Vagina (tissue), 2 donors: ENCODE data around the gene VPS13C. TPM values are rescaled to one million over a fixed set of nuclear protein-coding genes. Genes with fewer than 3 reads are reported as not detected.

Source experiments
- DNase-seq, 2 donors: peaks; one replicate each; pipeline ENCODE4 v3.0.0-alpha.2; 2017; ENCODE audit errors: extremely low spot score in 2 of 2
- H3K27ac ChIP-seq: fragments of 200-600 bp; sonication (generic); one replicate; pipeline ENCODE4 v1.5.1; 2019
- H3K27me3 ChIP-seq: fragments of 200-600 bp; sonication (generic); one replicate; pipeline ENCODE4 v1.5.1; 2019
- H3K36me3 ChIP-seq, 2 donors: fragments of 200-600 bp; sonication (generic); one replicate each; pipeline ENCODE4 v1.5.1; 2017 to 2019
- H3K4me1 ChIP-seq: fragments of 200-600 bp; sonication (generic); one replicate; pipeline ENCODE4 v1.5.1; 2019
- H3K4me3 ChIP-seq, 2 donors: fragments of 200-600 bp; sonication (generic); 1 replicate in 1 of 2; 2 replicates in 1 of 2; pipeline ENCODE4 v1.5.1; 2016 to 2019
- H3K9me3 ChIP-seq: fragments of 200-600 bp; sonication (generic); one replicate; pipeline ENCODE4 v1.5.1; 2019
- POLR2A ChIP-seq, 2 donors: fragments of 450-650 bp; IDR thresholded peaks; one replicate each; pipeline ENCODE4 v1.6.1; 2017; ENCODE audit warnings: antibody characterized with exemption in 2 of 2, mild to moderate bottlenecking in 2 of 2, moderate library complexity in 2 of 2
- POLR2AphosphoS5 ChIP-seq, 2 donors: sonication (generic); formaldehyde crosslinking; IDR thresholded peaks; one replicate each; pipeline ENCODE4 v1.9.0; 2017; ENCODE audit warnings: antibody characterized with exemption in 2 of 2, mild to moderate bottlenecking in 2 of 2, low read depth in 1 of 2; ENCODE audit not compliant: insufficient read depth in 1 of 2
- intact Hi-C: fragments of 100-400 bp; cut with DNase I; formaldehyde crosslinking; loops from one replicate; pipeline ENCODE4 v1.15.1; 2023
- total RNA-seq: library from RNA; depleted of rRNA; stranded (reverse); fragments of >200 nt; gene quantifications from one replicate; pipeline ENCODE4 v1.2.3, GENCODE V29; 2016
- TF ChIP-seq, protein P1 (sequence below), 3 experiments: fragments of 450-650 bp in 2 of 3; fragments of 200-600 bp in 1 of 3; sonication (generic) in 1 of 3; IDR thresholded peaks; one replicate each; pipeline ENCODE4 v1.5.1; 2017 to 2019; ENCODE audit warnings: antibody characterized with exemption in 3 of 3, mild to moderate bottlenecking in 2 of 3, moderate library complexity in 2 of 3

Gene VPS13C
- total RNA-seq, 1 donor from 2014 or later = 52.5 TPM

DNA sequence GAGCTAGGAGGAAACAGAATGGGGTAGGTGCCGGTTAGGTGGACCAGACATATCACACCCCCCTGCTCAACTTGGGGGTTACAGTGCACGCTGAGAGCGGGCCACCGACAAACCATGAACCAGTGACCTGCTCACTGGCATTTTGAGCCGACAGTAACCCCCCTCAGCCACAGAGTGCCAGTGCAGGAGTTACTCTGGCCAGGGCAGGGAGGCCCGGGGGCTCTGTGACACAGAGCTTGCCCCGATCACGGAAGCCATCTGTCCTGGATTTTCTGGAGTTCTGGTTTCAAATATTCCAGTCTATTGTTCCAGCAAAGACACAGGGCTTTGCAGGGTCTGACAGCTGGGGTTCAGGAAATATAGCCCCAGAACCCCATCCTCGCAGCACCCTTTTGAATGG is 225.2 kb downstream of the VPS13C start:
- no peaks in the 10 kb centered on the region for H3K4me1 ChIP-seq
- no peaks in the 10 kb centered on the region for H3K9me3 ChIP-seq
- DNase-seq = no peak
- no peaks in the 10 kb centered on the region for H3K27me3 ChIP-seq
- no peak overlapping the region for H3K4me3 ChIP-seq
- intact Hi-C loops = loop anchor here (10.0 kb wide), 1 partner anchor 1250 kb away; no protein-coding TSS in a partner anchor
- H3K27ac ChIP-seq = no peak overlapping the region
- no peak for TF ChIP-seq POLR2AphosphoS5 (IDR thresholded peaks at IDR 0.05; ENCODE audit: insufficient read depth in 1 of 2, low read depth in 1 of 2)
- TF ChIP-seq, protein P1, sequence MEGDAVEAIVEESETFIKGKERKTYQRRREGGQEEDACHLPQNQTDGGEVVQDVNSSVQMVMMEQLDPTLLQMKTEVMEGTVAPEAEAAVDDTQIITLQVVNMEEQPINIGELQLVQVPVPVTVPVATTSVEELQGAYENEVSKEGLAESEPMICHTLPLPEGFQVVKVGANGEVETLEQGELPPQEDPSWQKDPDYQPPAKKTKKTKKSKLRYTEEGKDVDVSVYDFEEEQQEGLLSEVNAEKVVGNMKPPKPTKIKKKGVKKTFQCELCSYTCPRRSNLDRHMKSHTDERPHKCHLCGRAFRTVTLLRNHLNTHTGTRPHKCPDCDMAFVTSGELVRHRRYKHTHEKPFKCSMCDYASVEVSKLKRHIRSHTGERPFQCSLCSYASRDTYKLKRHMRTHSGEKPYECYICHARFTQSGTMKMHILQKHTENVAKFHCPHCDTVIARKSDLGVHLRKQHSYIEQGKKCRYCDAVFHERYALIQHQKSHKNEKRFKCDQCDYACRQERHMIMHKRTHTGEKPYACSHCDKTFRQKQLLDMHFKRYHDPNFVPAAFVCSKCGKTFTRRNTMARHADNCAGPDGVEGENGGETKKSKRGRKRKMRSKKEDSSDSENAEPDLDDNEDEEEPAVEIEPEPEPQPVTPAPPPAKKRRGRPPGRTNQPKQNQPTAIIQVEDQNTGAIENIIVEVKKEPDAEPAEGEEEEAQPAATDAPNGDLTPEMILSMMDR (IDR thresholded peaks at IDR 0.05) = no peak
- TF ChIP-seq POLR2A (IDR thresholded peaks at IDR 0.05) = no peak
- H3K36me3 ChIP-seq = no peaks in the 10 kb centered on the region

DNA sequence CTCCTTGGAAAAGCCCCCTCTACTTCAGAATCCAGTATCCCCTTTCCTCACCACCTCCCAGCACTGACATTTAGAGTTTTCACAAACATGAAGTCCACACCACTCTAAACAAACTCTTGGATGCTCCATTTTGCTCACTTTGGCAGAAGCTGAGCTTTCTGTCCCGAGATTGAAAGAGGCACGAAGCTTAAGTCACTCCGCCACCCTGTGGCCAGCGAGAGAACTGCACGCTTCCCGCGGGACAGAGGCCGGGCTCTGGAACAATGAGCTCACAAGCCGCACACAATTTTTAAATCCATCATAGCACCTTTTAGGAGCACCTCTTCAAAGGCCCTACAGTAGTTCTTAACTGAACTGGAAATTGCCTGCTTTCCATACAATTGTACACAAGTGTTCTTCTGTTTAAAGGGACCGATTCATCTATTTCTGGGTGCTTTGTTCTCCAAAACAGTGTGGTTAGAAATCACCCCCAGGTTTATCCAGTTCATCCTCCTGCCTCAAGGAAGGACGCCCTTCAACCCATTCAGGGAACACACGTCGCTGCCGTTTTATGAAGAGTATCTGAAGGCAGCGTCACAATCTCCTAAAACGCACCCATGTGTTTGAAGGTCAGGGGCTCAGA is 226.1 kb downstream of the VPS13C start:
- intact Hi-C loops = loop anchor here (10.0 kb wide), 1 partner anchor 1249 kb away; no protein-coding TSS in a partner anchor
- H3K36me3 ChIP-seq = no peaks in the 10 kb centered on the region
- no peak overlapping the region for H3K27ac ChIP-seq
- no peak for DNase-seq
- H3K4me1 ChIP-seq = no peaks in the 10 kb centered on the region
- no peaks in the 10 kb centered on the region for H3K9me3 ChIP-seq
- H3K27me3 ChIP-seq = no peaks in the 10 kb centered on the region
- no peak overlapping the region for H3K4me3 ChIP-seq
- TF ChIP-seq POLR2AphosphoS5 (IDR thresholded peaks at IDR 0.05; ENCODE audit: insufficient read depth in 1 of 2, low read depth in 1 of 2) = no peak
- no peak for TF ChIP-seq POLR2A (IDR thresholded peaks at IDR 0.05)
- TF ChIP-seq, protein P1 (IDR thresholded peaks at IDR 0.05) = peak; percentile 70 to 85 (median 80)

DNA sequence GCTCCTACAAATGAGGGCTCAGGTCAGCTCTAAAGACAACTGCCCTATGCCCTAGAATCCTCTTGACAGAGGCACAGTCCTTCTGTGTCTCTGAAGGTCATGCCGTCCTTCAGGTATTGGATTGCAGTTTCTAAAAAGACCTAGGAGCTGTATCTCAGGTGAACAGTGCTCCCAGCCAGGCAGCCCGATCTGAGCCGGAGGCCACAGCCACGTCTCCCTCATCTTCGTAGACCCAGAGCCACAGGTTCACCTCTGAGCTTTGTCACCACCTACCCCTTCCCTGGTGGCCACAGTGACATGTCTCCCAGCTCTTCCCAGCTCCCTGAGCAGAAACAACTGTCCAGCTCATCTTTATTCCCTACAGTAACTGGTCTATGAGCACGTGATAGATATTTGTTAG is 228.0 kb downstream of the VPS13C start:
- Histone ChIP-seq H3K27ac (no peak overlapping the region), H3K27me3 (no peaks in the 10 kb centered on the region), H3K36me3 (no peaks in the 10 kb centered on the region), H3K4me1 (no peaks in the 10 kb centered on the region), H3K9me3 (no peaks in the 10 kb centered on the region), H3K4me3 (no peak overlapping the region)
- intact Hi-C loops = loop anchor here (10.0 kb wide), 1 partner anchor 1247 kb away; no protein-coding TSS in a partner anchor
- TF ChIP-seq, protein P1 (IDR thresholded peaks at IDR 0.05) = no peak
- TF ChIP-seq POLR2A (IDR thresholded peaks at IDR 0.05) (no peak), POLR2AphosphoS5 (IDR thresholded peaks at IDR 0.05; ENCODE audit: insufficient read depth in 1 of 2, low read depth in 1 of 2) (no peak)
- DNase-seq = peak in 1 of 2 donors; percentile 76

DNA sequence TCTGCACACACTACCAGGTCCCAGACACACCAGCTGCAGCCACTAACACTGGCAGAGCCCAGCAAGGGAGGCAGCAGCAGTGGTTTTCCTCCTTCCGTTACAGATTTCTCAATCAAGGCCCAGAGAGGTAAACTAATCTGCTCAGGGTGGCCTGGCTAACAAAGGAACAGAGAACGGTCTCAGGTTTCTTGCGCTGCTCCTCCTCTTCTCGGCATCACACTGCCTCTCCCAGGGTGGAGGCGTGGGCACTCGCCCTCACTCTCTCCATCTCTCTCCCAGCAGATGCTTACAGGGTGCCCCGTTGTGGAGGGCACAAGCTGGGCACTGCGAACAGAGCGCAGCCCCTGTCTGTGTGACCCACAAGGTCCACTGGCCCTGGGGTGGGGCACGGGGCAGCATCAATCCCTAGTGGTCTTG is 228.7 kb downstream of the VPS13C start:
- intact Hi-C loops = loop anchor here (10.0 kb wide), 1 partner anchor 1247 kb away; no protein-coding TSS in a partner anchor

More for the DNA sequence above, 228.7 kb downstream of the VPS13C start:
- Histone ChIP-seq H3K27me3 (no peaks in the 10 kb centered on the region), H3K4me1 (no peaks in the 10 kb centered on the region), H3K27ac (no peak overlapping the region), H3K36me3 (no peaks in the 10 kb centered on the region), H3K9me3 (no peaks in the 10 kb centered on the region), H3K4me3 (no peak overlapping the region)
- TF ChIP-seq POLR2AphosphoS5 (IDR thresholded peaks at IDR 0.05; ENCODE audit: insufficient read depth in 1 of 2, low read depth in 1 of 2) = no peak
- TF ChIP-seq, protein P1 (IDR thresholded peaks at IDR 0.05) = no peak
- no peak for TF ChIP-seq POLR2A (IDR thresholded peaks at IDR 0.05)
- peak in 1 of 2 donors; percentile 52 for DNase-seq
